ENCODE measurements around the gene UGT2A3.

The UGT2A3 gene

DNA sequence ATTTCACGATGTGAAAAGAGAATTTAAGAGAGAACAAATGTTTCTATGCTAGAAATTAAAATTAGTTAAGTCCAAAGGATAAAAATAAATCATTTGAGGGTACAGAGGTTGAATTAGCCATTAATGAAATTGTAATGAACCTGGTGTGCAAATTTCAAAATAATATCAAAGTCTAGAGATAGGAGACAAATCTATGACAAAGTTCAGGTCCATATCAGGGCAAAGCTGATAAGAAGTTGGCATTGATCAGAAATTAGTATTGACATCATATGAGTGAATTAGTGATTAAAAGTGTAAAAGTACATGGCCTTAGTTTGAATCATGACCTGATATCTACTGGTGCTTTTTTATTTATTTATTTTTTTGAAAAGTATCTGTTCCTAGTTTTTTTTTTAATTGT is 33.8 kb upstream of the UGT2A3 start:
- no peak overlapping the region for H4K12ac ChIP-seq (ENCODE audit: low read depth, low read length)
- H4K8ac ChIP-seq (ENCODE audit: low read depth, low read length), result no peak overlapping the region
- DNase-seq, result no peak
- H3K79me1 ChIP-seq (ENCODE audit: low read length), result no peaks in the 10 kb centered on the region
- no peak overlapping the region for H3K18ac ChIP-seq (ENCODE audit: low read length)
- H3K36me3 ChIP-seq (ENCODE audit: control insufficient read depth in 1 of 2, insufficient read depth in 2 of 2, low read length in 2 of 2), result no peaks in the 10 kb centered on the region
- no peak overlapping the region for H2BK12ac ChIP-seq (ENCODE audit: low read length)
- H2AK5ac ChIP-seq (ENCODE audit: low read length), result no peak overlapping the region
- no peak overlapping the region for H2BK120ac ChIP-seq (ENCODE audit: insufficient read depth, low read length, poor library complexity)
- H2AFZ ChIP-seq (ENCODE audit: insufficient read depth, low read length, poor library complexity), result no peak overlapping the region
- no peak overlapping the region for H3K4me3 ChIP-seq (ENCODE audit: low read depth, low read length)
- no peaks in the 10 kb centered on the region for H3K27me3 ChIP-seq (ENCODE audit: insufficient read depth, low read length)
- no peak overlapping the region for H3K27ac ChIP-seq (ENCODE audit: low read depth, low read length)
- no peak overlapping the region for H4K91ac ChIP-seq (ENCODE audit: low read depth, low read length)
- no peak overlapping the region for H3K4me2 ChIP-seq (ENCODE audit: low read length)
- H3K14ac ChIP-seq (ENCODE audit: low read length), result no peak overlapping the region
- no peaks in the 10 kb centered on the region for H3K9me3 ChIP-seq (ENCODE audit: insufficient read depth, low read depth, low read length)
- no peak overlapping the region for H3K4ac ChIP-seq (ENCODE audit: low read depth, low read length)
- no peak overlapping the region for H2BK5ac ChIP-seq (ENCODE audit: low read depth, low read length, poor library complexity)
- no CpG with 5 or more reads among the region's 1 CpG for WGBS (ENCODE audit: extremely low coverage, insufficient coverage, insufficient read length)
- no peak overlapping the region for H3K9ac ChIP-seq (ENCODE audit: low read length)
- no peaks in the 10 kb centered on the region for H3K79me2 ChIP-seq (ENCODE audit: control insufficient read depth, insufficient read depth, low read length, poor library complexity)
- no peaks in the 10 kb centered on the region for H3K4me1 ChIP-seq (ENCODE audit: control insufficient read depth in 1 of 2, insufficient read depth in 2 of 2, low read length in 2 of 2)
- no peak overlapping the region for H3K23ac ChIP-seq (ENCODE audit: low read length)

DNA sequence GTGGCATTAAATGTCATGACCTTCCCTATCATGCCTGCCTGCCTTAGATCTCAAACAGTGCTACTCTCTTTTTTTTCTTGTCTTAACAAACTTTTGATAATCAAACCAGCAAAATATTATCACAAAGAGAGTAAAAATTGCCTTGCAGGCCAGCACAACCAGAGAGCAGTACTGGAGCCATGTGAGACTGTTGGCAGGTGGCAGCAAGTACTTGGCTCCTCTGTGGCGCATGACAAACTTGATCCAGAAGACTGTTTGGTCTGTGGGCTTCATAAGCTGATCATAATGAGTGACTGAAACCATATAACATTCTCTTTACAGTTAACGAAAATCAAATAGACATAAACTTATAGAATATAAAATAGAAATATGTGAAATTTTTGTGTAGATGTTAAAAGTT is 33.3 kb upstream of the UGT2A3 start:
- Histone ChIP-seq H3K9me3 (ENCODE audit: insufficient read depth, low read depth, low read length) (no peaks in the 10 kb centered on the region), H3K4me1 (ENCODE audit: control insufficient read depth in 1 of 2, insufficient read depth in 2 of 2, low read length in 2 of 2) (no peaks in the 10 kb centered on the region), H3K4me3 (ENCODE audit: low read depth, low read length) (no peak overlapping the region), H3K14ac (ENCODE audit: low read length) (no peak overlapping the region), H2BK12ac (ENCODE audit: low read length) (no peak overlapping the region), H3K79me2 (ENCODE audit: control insufficient read depth, insufficient read depth, low read length, poor library complexity) (no peaks in the 10 kb centered on the region), H3K23ac (ENCODE audit: low read length) (no peak overlapping the region), H4K91ac (ENCODE audit: low read depth, low read length) (no peak overlapping the region), H4K8ac (ENCODE audit: low read depth, low read length) (no peak overlapping the region), H3K18ac (ENCODE audit: low read length) (no peak overlapping the region), H3K27me3 (ENCODE audit: insufficient read depth, low read length) (no peaks in the 10 kb centered on the region), H2AK5ac (ENCODE audit: low read length) (no peak overlapping the region), H3K9ac (ENCODE audit: low read length) (no peak overlapping the region), H2AFZ (ENCODE audit: insufficient read depth, low read length, poor library complexity) (no peak overlapping the region), H3K79me1 (ENCODE audit: low read length) (no peaks in the 10 kb centered on the region), H3K4me2 (ENCODE audit: low read length) (no peak overlapping the region), H2BK5ac (ENCODE audit: low read depth, low read length, poor library complexity) (no peak overlapping the region), H2BK120ac (ENCODE audit: insufficient read depth, low read length, poor library complexity) (no peak overlapping the region), H3K36me3 (ENCODE audit: control insufficient read depth in 1 of 2, insufficient read depth in 2 of 2, low read length in 2 of 2) (no peaks in the 10 kb centered on the region), H4K12ac (ENCODE audit: low read depth, low read length) (no peak overlapping the region), H3K4ac (ENCODE audit: low read depth, low read length) (no peak overlapping the region), H3K27ac (ENCODE audit: low read depth, low read length) (no peak overlapping the region)
- no CpG with 5 or more reads among the region's 2 CpGs for WGBS (ENCODE audit: extremely low coverage, insufficient coverage, insufficient read length)
- DNase-seq, result no peak

DNA sequence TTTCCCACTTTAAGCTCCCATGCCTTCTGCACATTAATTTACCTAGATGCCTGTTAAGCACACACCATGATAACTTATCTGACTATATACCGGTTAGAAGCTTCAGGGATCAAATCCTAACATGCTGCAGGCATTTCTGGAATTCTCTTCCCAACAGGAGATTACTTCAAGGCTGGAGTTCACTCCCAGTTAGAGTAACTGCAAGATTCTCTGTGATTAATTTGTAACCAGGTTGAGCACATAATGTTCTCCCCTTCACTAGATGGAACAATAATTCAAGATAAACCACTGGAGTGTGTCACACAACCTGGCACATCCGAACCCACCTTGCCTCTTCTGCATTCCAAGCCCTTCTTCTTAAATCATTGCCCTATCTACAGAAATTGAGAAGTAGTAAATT is 11.8 kb upstream of the UGT2A3 start:
- no CpG with 5 or more reads among the region's 2 CpGs for WGBS (ENCODE audit: extremely low coverage, insufficient coverage, insufficient read length)
- H3K36me3 ChIP-seq (ENCODE audit: control insufficient read depth in 1 of 2, insufficient read depth in 2 of 2, low read length in 2 of 2), result peaks cover 0 to 2% of the 10 kb centered on the region in 2 experiments
- H4K8ac ChIP-seq (ENCODE audit: low read depth, low read length), result no peak overlapping the region
- no peak overlapping the region for H3K14ac ChIP-seq (ENCODE audit: low read length)
- no peaks in the 10 kb centered on the region for H3K27me3 ChIP-seq (ENCODE audit: insufficient read depth, low read length)
- no peaks in the 10 kb centered on the region for H3K9me3 ChIP-seq (ENCODE audit: insufficient read depth, low read depth, low read length)
- no peak overlapping the region for H4K12ac ChIP-seq (ENCODE audit: low read depth, low read length)
- no peak overlapping the region for H3K23ac ChIP-seq (ENCODE audit: low read length)
- H3K4me2 ChIP-seq (ENCODE audit: low read length), result no peak overlapping the region
- H4K91ac ChIP-seq (ENCODE audit: low read depth, low read length), result no peak overlapping the region
- no peak overlapping the region for H2BK12ac ChIP-seq (ENCODE audit: low read length)
- no peak overlapping the region for H3K9ac ChIP-seq (ENCODE audit: low read length)
- H3K27ac ChIP-seq (ENCODE audit: low read depth, low read length), result no peak overlapping the region
- H2AK5ac ChIP-seq (ENCODE audit: low read length), result no peak overlapping the region
- H2BK120ac ChIP-seq (ENCODE audit: insufficient read depth, low read length, poor library complexity), result no peak overlapping the region
- H3K79me1 ChIP-seq (ENCODE audit: low read length), result no peaks in the 10 kb centered on the region
- no peak overlapping the region for H3K4ac ChIP-seq (ENCODE audit: low read depth, low read length)
- H2BK5ac ChIP-seq (ENCODE audit: low read depth, low read length, poor library complexity), result no peak overlapping the region
- H3K4me3 ChIP-seq (ENCODE audit: low read depth, low read length), result no peak overlapping the region
- no peak overlapping the region for H2AFZ ChIP-seq (ENCODE audit: insufficient read depth, low read length, poor library complexity)
- no peak for DNase-seq
- no peak overlapping the region for H3K18ac ChIP-seq (ENCODE audit: low read length)
- H3K79me2 ChIP-seq (ENCODE audit: control insufficient read depth, insufficient read depth, low read length, poor library complexity), result no peaks in the 10 kb centered on the region
- H3K4me1 ChIP-seq (ENCODE audit: control insufficient read depth in 1 of 2, insufficient read depth in 2 of 2, low read length in 2 of 2), result no peaks in the 10 kb centered on the region

DNA sequence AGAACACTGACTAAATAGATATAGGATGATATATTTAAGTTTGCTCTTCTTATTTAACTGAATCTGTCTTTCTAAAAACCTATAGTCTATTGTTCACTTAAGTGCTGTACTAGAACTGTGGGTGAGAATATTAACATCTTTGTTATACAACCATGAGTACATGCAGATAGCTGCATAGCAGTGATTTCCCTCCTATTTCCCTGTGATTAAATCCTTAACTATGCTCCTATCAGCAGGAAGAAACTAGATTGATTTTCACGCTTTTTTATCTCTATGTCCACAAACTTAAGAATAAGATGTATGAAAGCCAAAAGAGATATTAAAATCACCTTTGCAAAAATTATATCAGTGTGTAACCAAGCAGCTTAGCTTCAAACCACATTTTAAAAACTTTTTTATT is 11.3 kb upstream of the UGT2A3 start:
- Histone ChIP-seq H3K4ac (ENCODE audit: low read depth, low read length) (no peak overlapping the region), H2BK5ac (ENCODE audit: low read depth, low read length, poor library complexity) (no peak overlapping the region), H3K23ac (ENCODE audit: low read length) (no peak overlapping the region), H3K4me2 (ENCODE audit: low read length) (no peak overlapping the region), H3K79me2 (ENCODE audit: control insufficient read depth, insufficient read depth, low read length, poor library complexity) (no peaks in the 10 kb centered on the region), H3K4me3 (ENCODE audit: low read depth, low read length) (no peak overlapping the region), H3K27ac (ENCODE audit: low read depth, low read length) (no peak overlapping the region), H3K36me3 (ENCODE audit: control insufficient read depth in 1 of 2, insufficient read depth in 2 of 2, low read length in 2 of 2) (peaks cover 0 to 2% of the 10 kb centered on the region in 2 experiments), H2BK12ac (ENCODE audit: low read length) (no peak overlapping the region), H3K79me1 (ENCODE audit: low read length) (no peaks in the 10 kb centered on the region), H2BK120ac (ENCODE audit: insufficient read depth, low read length, poor library complexity) (no peak overlapping the region), H4K91ac (ENCODE audit: low read depth, low read length) (no peak overlapping the region), H4K12ac (ENCODE audit: low read depth, low read length) (no peak overlapping the region), H4K8ac (ENCODE audit: low read depth, low read length) (no peak overlapping the region), H3K9ac (ENCODE audit: low read length) (no peak overlapping the region), H2AFZ (ENCODE audit: insufficient read depth, low read length, poor library complexity) (no peak overlapping the region), H3K9me3 (ENCODE audit: insufficient read depth, low read depth, low read length) (no peaks in the 10 kb centered on the region), H3K14ac (ENCODE audit: low read length) (no peak overlapping the region), H3K27me3 (ENCODE audit: insufficient read depth, low read length) (no peaks in the 10 kb centered on the region), H2AK5ac (ENCODE audit: low read length) (no peak overlapping the region), H3K4me1 (ENCODE audit: control insufficient read depth in 1 of 2, insufficient read depth in 2 of 2, low read length in 2 of 2) (no peaks in the 10 kb centered on the region), H3K18ac (ENCODE audit: low read length) (no peak overlapping the region)
- WGBS (ENCODE audit: extremely low coverage, insufficient coverage, insufficient read length), result no CpG with 5 or more reads among the region's 1 CpG
- DNase-seq, result no peak

Data from trophoblast cell (in vitro differentiated cells and primary cell).